NCI-H2196 treated with DMSO at 0.1 percent for 48 hours (cell line): ENCODE measurements around the gene C14orf119.
"Not testable (repeated sequence)": the region's sequence is repeated elsewhere in the genome, so short reads cannot be mapped to it uniquely, and the experiment has no call there.

Experiments
- DNase-seq: peaks from one replicate; lab custom pipeline; 2025; ENCODE audit not compliant: unreplicated experiment; lab: John Stamatoyannopoulos, UW

Gene C14orf119

DNA sequence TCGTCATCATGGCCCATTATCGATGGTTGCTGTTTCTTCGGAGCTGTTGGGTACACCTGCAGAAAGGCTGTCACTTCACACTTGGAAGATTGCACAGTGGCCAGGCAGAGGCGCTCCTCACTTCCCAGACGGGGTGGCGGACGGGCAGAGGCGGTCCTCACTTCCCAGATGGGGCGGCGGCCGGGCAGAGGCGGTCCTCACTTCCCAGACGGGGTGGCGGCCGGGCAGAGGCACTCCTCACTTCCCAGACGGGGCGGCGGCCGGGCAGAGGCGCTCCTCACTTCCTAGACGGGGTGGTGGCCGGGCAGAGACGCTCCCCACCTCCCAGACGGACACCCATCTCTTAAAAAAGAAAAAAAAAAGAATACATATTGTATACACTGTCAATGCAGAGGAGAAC, 12.9 kb downstream of the C14orf119 start:
- DNase-seq: not testable (repeated sequence)

DNA sequence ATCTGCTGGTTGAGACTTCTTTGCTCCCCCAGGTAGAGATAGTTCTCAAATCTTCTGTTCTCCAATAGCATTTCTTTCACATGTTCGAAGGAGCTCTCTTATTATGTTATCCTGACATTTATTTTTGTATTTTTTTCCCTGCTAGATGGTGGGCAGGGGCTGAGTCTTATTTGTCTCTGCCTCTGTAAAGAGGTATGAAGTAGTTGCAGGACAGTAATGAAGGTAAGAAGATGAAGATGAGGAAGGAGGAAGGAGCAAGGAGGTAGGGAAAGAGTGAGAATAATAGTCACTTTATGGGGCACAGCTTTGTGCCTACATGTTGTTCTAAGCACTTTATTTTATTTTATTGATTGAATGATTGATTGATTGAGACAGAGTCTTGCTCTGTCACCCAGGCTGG, 14.5 kb downstream of the C14orf119 start:
- DNase-seq: no peak

- DNase-seq: no peak
These were observed 15.5 kb downstream of the C14orf119 start for GRCh38 chr14:23110579-23111365.

DNA sequence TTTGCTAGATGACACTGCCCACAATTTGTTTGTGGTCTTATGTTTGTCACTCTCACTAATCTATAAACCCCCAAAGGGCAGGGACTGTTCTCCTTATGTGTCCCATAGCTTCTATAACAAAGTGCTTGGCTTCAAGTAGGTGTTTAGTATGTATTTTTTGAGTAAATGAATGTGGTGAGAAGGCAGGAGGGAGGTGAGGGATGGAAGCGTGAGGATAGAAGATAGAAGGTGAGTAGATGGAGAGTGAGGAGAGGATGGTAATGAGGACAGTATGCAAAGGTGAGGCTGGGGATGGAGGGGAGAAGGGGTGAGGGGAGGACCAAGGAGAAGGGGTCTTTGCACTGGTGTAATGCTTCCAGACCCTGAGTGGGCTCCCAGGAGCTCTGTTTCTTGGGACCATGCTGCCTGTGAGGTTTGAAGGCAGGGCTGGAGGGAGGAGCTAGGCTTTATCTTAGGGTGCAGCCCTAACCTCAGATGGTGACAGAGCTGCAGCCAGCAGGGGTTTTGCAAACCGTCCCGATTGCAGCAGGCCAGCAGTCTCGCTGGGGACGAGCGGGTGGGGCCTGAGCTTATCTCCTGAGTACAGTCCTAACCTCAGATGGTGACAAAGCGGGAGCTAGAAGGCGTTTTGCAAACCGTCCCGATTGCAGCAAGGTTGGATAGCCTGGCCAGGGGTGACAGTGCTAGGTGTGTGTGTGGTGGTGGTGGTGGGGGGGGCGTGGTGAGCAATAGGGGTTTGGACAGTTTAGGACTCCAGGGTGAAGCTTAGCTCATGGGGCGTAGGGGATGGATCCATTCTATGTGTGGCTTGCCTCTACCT, 17.3 kb downstream of the C14orf119 start:
- DNase-seq: no peak

- no peak for DNase-seq
These were observed 18.3 kb downstream of the C14orf119 start for GRCh38 chr14:23113431-23114119.

DNA sequence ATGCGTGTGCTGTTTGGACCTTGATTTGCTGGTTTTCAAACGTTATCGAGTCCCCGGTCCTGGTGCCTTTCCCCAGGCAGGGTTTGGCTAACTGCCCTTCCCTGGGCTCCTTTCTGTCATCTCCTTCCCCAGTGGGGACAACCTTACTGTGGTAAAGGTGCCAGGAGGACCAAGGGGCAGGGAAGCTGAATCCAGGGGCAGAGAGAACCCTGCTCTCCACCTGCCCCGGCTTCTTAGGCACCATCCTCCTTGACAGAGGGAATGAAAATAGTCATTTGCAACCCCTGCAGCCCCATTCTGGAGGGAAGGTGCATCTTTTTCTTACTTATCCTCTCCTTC, 18.8 kb downstream of the C14orf119 start:
- no peak for DNase-seq

DNA sequence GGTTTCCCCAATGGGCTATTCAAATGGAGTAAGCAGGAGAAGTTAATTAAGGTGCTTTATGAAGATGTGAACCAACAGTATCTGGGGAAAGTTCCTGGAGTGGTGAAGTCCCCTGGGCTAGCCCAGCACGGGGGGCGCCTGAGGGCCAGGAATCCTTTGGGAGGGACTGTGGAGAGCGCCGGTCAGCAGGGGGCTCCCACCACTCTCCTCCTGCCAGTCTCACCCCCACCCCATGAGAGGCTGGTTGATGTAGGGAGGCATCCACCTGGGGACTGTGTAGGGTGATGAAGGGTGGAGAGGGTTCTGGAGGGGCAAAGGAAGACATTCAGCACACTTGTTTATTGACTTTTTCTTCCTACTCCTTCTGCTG, 19.3 kb downstream of the C14orf119 start:
- DNase-seq: no peak

- no peak for DNase-seq
These were observed 19.9 kb downstream of the C14orf119 start for GRCh38 chr14:23115039-23115731.

- no peak for DNase-seq
These were observed 20.6 kb downstream of the C14orf119 start for GRCh38 chr14:23115918-23116317.

- DNase-seq: no peak
These were observed 22.2 kb downstream of the C14orf119 start for GRCh38 chr14:23117371-23118020.

DNA sequence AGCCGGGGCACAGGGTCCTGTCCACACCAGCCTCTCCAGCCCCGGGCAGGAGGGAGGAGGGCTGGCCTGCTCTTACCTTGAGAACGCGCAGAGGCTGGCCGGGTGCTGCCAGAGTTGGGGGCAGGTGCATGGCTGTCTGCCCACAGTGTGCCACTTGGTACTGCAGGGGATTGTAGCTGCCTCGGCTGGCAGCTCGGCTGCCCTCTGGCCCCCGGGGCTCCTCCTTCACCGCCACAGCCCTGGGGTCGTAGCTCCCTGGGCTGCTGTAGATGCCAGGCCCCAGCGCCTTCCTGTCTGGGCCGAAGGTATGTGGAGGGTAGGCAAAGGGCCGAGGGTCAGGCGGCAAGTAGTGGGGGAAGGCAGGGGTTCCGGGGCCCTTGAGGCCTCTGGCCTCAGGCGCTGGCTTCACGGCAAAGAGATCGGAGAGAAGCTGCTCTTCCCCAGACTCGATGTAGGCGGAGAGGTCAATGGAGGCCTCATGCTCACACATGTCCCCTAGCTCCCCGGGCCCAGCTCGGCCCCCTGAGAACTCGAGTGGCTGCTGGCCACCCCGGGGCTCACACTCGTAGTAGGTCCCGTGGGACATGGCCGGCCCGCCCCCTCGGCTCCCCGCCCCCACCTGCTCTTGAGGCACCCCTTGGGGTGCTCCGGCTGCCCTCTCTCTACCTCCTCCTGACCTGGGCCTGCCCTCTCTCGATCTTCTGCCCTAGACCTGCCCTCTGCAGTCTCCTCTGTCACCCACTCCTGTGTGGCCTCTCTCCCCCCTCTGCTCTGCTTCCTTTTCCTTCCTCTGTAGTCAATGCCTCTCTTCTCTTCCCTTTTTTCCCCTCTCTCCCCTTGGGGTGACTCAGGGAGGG, 23.4 kb downstream of the C14orf119 start, which contains the start of gene CEBPE:
CEBPE (minus strand) TSS at position 750 of the 857 bp plus-strand sequence; CDS start at position 586, 164 bp downstream.
- no peak for DNase-seq

DNA sequence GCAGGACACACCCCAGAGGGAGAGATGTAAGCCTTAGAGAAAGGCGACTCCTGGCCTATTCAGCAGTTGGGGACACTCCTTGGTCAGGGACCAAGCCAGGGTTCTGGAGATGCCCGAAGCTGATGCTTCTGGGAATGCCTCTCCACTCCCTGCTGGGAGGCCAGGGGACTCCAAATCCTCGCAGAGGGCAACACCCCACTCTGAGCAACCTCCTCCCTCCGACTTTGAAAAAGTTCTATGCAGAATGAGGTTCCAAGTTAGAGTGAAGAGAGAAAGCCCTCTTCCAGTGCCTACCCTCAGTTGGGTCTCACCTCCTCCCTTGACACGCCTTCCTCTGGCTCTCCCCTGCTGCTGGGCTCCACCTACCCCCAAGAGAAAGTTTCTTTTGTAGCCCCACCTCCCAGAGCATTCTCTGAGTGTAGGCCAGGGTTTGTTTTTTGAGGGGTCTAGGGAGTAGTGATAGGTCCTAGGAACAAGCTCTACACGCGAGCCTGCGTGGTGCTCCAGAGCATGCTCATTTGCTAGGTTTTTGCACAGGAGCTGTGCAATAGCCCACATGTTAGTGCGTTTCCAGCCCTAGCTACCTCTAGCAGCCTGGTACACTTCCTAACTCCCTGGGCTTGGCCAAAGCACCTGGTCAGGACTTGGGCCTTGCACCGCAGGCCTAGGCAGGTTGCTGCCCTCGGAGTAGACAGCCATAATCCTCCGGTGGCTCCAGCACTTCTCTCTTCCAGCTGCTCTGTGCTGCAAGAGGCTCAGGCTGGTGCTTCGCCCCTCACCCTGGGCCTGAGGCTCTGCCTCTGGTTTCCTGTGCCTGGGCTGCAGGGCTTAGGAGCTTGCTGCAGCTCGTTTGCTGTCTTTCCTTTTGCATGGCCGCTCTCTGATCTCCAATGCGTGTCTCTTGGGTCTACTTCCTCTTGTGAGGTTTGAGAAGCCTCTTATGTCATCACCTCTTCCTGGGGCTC, 24.3 kb downstream of the C14orf119 start:
- no peak for DNase-seq

DNA sequence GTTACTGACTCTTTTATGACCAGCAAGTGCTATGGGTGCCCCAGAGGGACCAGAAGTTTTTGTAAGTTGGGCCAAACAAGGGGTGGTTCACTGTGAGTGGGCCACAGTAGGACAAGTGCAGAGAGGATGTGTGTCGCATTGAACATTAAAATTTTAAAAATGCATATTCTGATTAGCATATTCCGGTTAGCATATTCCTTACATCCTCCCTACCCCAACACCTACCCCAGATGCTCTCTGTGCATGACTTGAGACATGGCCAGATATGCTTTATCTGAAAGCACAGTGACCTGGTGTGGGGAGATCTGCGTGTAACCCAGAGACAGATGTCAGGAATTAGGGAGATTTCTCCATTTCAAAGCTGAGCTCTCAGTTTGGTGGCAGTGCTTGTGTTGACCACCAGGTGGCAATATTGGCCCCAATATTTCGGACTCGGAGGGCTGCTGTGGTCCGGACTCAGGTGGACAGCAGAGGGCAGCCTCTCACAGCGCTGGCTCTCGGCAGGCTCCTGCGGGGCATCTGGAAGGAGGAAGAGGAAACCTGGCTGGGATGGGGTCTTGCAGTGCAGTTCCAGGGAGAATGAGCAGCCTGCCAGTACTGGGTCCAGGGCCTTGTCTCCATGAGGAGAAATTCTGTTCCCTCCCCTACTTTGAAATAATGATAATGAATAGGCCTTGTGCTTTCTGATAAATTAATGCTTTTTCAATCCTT, 25.4 kb downstream of the C14orf119 start:
- peak; percentile 78 for DNase-seq

DNA sequence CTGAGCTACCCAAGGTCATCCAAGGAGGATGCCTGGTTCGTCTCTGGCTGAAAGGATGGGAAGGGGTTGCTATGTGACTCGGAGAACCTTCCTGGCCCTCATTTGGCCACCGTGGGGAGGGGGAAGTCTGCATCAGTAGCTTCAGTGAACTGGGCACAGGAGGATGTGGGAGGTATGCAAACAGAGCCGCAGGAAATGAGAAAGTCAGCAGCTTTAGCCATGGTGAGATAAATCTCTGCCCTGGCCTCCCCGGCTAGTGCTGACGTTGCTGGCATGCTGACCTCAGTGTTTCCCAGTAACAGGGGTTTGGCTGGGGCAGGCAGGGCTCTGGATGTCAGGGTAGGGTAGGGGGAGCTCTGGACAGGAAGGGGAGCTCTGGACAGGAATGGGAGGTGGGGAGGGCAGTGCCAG, 26.1 kb downstream of the C14orf119 start:
- DNase-seq: no peak

DNA sequence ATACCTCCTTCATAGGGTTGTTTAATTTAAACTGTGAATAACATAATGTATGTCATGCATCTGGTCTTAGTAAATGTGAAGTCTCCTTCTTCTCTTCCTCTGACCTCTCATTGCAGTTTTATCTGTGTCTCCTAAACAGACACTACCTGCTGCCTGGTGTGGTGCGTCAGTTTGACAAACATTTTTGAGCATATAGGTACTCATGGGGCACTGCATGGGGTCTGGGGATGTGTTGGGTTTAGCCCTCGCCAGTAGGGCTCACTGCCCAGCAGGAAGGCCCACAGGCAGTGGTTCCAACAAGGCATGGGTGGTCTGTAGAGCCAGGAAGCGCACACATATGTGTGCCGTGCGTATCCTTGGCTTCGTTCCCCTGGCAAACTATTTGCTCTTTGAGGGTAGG, 26.8 kb downstream of the C14orf119 start:
- DNase-seq: no peak

DNA sequence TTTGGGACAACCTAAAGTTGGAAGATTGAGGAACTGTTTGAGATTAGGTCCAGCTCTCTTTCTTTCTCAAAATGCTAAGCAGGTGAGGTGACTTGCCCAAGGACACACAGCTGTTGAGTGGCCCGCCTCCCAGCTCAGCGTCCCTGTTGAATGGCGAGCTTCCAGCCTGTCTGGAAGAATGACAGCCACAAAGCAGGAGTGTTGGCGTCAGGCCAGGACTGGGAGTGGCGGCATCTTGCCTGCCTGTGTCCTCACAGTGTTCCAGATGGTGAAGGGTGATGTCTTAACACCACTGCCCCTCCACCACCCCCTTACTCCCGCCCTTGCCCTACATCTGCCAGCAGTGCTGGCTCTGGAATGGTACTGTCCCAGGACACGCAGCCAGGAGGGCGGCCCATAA, 28.1 kb downstream of the C14orf119 start:
- no peak for DNase-seq

DNA sequence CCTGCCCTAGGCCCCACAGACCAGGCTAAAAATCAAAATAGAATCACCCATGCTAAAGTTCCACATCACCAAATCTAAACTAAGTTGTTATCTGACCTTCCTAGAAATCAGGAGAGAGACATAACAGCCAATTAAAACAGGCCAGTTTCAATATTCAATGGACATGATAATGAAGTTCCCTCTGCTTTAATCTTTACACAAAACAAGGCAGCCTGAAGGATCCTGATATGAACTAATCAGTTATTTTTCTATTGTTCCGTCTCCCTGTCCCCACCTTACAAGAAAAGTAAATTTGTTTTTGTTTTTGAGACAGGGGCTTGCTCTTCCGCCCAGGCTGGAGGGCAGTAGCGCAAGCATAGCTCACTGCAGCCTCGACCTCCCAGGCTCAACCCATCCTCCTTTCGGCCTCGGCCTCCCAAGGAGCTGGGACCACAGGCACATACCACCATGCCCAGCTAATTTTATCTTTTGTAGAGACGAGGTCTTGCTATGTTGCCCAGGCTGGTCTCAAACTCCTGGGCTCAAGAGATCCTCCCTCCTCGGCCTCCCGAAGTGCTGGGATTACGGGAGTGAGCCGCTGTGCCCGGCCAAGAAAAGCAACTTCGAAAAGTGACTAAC, 29.1 kb downstream of the C14orf119 start:
- no peak for DNase-seq
